Body of pancreas (tissue), 4 donors: ENCODE results near the gene SORCS2. TPM values are rescaled to one million over a fixed set of nuclear protein-coding genes. Genes with fewer than 3 reads are reported as not detected.

Experiments
- ATAC-seq: fragments of 150-250 bp; one replicate; pipeline ENCODE4 v1.9.1; 2016
- DNase-seq, 4 donors: peaks; one replicate each; pipeline ENCODE4 v3.0.0-alpha.2; 2019
- H3K27ac ChIP-seq, 4 donors: fragments of 200-600 bp; sonication (generic); 1 replicate in 3 of 4; 2 replicates in 1 of 4; pipeline versions ENCODE4 v1.5.1 to v1.6.1; 2016 to 2019; ENCODE audit warnings: mild to moderate bottlenecking in 1 of 4, mixed read lengths in 1 of 4, moderate library complexity in 1 of 4
- H3K27me3 ChIP-seq, 2 donors: fragments of 200-600 bp; sonication (generic); one replicate each; pipeline ENCODE4 v1.6.0; 2016; ENCODE audit warnings: mild to moderate bottlenecking in 1 of 2
- H3K36me3 ChIP-seq, 2 donors: fragments of 200-600 bp; sonication (generic); replicated peaks in 1 of 2; 2 replicates each; pipeline ENCODE4 v1.5.1; 2016; ENCODE audit warnings: low read depth in 2 of 2; ENCODE audit not compliant: insufficient read depth in 1 of 2
- H3K4me1 ChIP-seq: fragments of 200-600 bp; sonication (generic); one replicate; pipeline ENCODE4 v1.6.0; 2016
- H3K4me3 ChIP-seq, 2 donors: fragments of 200-600 bp; sonication (generic); 1 replicate in 1 of 2; 2 replicates in 1 of 2; pipeline ENCODE4 v1.5.1; 2016 to 2019
- H3K9me3 ChIP-seq, 3 donors: fragments of 200-600 bp; sonication (generic); 1 replicate in 2 of 3; 2 replicates in 1 of 3; pipeline ENCODE4 v1.5.1; 2016
- POLR2A ChIP-seq, 3 donors: fragments of 450-650 bp; IDR thresholded peaks; one replicate each; pipeline ENCODE4 v1.6.1; 2016; ENCODE audit warnings: antibody characterized with exemption in 3 of 3, mild to moderate bottlenecking in 2 of 3
- WGBS, 2 donors: methylation state at CpG; one replicate each; pipeline ENCODE4 v1.1.5; 2017; 5-methylcytosine and 5-hydroxymethylcytosine counted together
- intact Hi-C: fragments of 100-400 bp; cut with DNase I; formaldehyde crosslinking; loops from one replicate; pipeline ENCODE4 v1.15.1; 2023
- total RNA-seq, 2 donors: library from RNA; depleted of rRNA; stranded (reverse); fragments of >200 nt; gene quantifications; one replicate each; pipeline ENCODE4 v1.1.0, GENCODE V29; 2016
- TF ChIP-seq, protein P1 (sequence below), 7 experiments: fragments of 450-650 bp in 4 of 7; fragments of 200-600 bp in 3 of 7; sonication (generic) in 3 of 7; IDR thresholded peaks; one replicate each; pipeline ENCODE4 v1.5.1; 2016 to 2019; ENCODE audit warnings: antibody characterized with exemption in 7 of 7

The SORCS2 gene
- total RNA-seq, 2 donors from 2014 or later, result 0.26 to 0.33 TPM

DNA sequence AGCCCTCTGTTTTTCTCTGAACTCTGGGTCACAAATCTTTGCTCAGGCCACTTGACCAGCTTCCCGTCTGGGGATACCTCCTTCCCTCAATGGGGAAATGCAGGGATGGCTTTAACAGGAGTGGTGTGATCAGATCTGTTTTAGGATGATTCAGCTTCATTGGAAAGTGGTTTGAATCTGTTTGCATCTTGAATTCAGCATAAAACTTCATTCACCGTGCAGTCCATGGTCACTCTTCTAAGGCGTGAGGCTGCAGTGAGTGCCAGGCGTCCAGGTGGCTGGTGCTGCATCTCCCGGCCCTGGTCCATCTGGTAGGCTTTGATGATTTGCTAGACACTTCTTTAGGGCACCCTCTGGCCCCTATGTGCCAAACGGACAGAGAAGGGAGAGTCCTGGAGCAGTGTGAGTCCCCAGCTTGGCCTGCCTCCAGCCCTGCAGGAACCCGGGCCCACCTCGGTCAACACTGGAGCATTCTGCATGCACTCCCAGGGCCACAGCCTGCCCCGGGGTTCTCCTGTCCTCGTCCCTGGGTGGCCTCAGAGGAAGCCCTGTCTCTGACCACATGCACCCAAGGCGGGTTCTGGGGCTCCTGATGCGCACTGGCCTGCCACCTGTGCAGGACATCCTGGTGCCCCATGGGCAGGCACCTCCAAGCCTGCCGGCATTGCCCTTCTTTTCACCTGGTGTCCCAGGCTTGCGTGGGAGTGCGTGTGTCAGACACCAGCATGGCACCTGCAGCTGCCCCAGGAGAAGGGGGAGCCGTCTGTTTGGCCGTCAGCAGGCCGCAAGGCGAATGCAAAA is 493.9 kb downstream of the SORCS2 start:
- Histone ChIP-seq H3K9me3 (peaks cover 0 to 15% (median 0%) of the 10 kb centered on the region in 3 donors), H3K36me3 (no peaks in the 10 kb centered on the region), H3K27me3 (no peaks in the 10 kb centered on the region), H3K27ac (no peak overlapping the region), H3K4me3 (no peak overlapping the region), H3K4me1 (no peaks in the 10 kb centered on the region)
- DNase-seq (no peak), ATAC-seq (no peak)
- no peak for TF ChIP-seq POLR2A (IDR thresholded peaks at IDR 0.05)
- TF ChIP-seq, protein P1, sequence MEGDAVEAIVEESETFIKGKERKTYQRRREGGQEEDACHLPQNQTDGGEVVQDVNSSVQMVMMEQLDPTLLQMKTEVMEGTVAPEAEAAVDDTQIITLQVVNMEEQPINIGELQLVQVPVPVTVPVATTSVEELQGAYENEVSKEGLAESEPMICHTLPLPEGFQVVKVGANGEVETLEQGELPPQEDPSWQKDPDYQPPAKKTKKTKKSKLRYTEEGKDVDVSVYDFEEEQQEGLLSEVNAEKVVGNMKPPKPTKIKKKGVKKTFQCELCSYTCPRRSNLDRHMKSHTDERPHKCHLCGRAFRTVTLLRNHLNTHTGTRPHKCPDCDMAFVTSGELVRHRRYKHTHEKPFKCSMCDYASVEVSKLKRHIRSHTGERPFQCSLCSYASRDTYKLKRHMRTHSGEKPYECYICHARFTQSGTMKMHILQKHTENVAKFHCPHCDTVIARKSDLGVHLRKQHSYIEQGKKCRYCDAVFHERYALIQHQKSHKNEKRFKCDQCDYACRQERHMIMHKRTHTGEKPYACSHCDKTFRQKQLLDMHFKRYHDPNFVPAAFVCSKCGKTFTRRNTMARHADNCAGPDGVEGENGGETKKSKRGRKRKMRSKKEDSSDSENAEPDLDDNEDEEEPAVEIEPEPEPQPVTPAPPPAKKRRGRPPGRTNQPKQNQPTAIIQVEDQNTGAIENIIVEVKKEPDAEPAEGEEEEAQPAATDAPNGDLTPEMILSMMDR (IDR thresholded peaks at IDR 0.05), result no peak
- WGBS, 2 donors, result 73 to 75% methylated on average over 8 to 17 of the region's 19 CpGs
- intact Hi-C loops, result no loop called here

DNA sequence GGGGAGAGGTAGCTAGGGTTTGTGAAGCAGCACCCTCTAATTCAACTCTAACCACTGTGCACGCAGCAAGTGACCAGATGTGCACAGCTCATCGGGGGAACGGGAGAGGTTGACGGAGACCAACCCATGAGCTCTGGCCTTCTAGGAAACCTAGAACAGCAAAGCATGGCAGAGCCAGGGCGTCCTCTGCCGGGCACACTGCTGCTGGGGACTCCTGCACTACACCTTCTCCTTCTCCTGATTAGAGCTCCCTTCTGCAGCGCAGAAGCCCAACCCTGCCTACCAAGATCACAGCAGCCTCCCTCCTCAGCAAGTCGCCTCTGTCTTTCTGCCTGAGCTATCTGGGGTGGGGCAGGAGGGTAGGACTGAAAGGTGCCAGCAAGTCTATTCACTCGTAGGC is 494.7 kb downstream of the SORCS2 start:
- Histone ChIP-seq H3K36me3 (no peaks in the 10 kb centered on the region), H3K9me3 (peaks cover 0 to 14% (median 0%) of the 10 kb centered on the region in 3 donors), H3K4me3 (no peak overlapping the region), H3K27ac (no peak overlapping the region), H3K4me1 (no peaks in the 10 kb centered on the region), H3K27me3 (no peaks in the 10 kb centered on the region)
- TF ChIP-seq, protein P1 (IDR thresholded peaks at IDR 0.05), result no peak
- no peak for TF ChIP-seq POLR2A (IDR thresholded peaks at IDR 0.05)
- DNase-seq (no peak), ATAC-seq (no peak)
- intact Hi-C loops, result no loop called here
- WGBS, 2 donors, result 78 to 80% methylated on average over 9 of the region's 9 CpGs

- WGBS, 2 donors, result 54 to 64% methylated on average over 9 of the region's 9 CpGs
- Histone ChIP-seq H3K4me1 (no peaks in the 10 kb centered on the region), H3K36me3 (no peaks in the 10 kb centered on the region), H3K27me3 (no peaks in the 10 kb centered on the region), H3K9me3 (peaks cover 0 to 7% (median 0%) of the 10 kb centered on the region in 3 donors), H3K27ac (no peak overlapping the region), H3K4me3 (no peak overlapping the region)
- intact Hi-C loops, result no loop called here
- DNase-seq (no peak), ATAC-seq (no peak)
- no peak for TF ChIP-seq POLR2A (IDR thresholded peaks at IDR 0.05)
- TF ChIP-seq, protein P1 (IDR thresholded peaks at IDR 0.05), result no peak
Observed at GRCh38 chr4:7687796-7688195, 495.5 kb downstream of the SORCS2 start.

- WGBS, 2 donors, result 52 to 55% methylated on average over 6 of the region's 6 CpGs
- no peaks in the 10 kb centered on the region for H3K4me1 ChIP-seq
- H3K4me3 ChIP-seq, result no peak overlapping the region
- intact Hi-C loops, result no loop called here
- ATAC-seq (no peak), DNase-seq (no peak)
- H3K9me3 ChIP-seq, result no peaks in the 10 kb centered on the region
- H3K27ac ChIP-seq, result no peak overlapping the region
- no peaks in the 10 kb centered on the region for H3K27me3 ChIP-seq
- no peaks in the 10 kb centered on the region for H3K36me3 ChIP-seq
- TF ChIP-seq, protein P1 (IDR thresholded peaks at IDR 0.05), result no peak
- no peak for TF ChIP-seq POLR2A (IDR thresholded peaks at IDR 0.05)
Observed at GRCh38 chr4:7689773-7690693, 497.7 kb downstream of the SORCS2 start.
